Prostate gland (tissue), 2 donors: ENCODE data around the gene SCN4A.

Experiments used
- CTCF ChIP-seq, 4 experiments: fragments of 200-600 bp in 2 of 4; fragments of 450-650 bp in 2 of 4; sonication (generic) in 2 of 4; IDR thresholded peaks; 1 replicate in 3 of 4; 2 replicates in 1 of 4; pipeline ENCODE4 v1.5.1; 2016 to 2019; ENCODE audit warnings: antibody characterized with exemption in 4 of 4, mild to moderate bottlenecking in 2 of 4, moderate library complexity in 2 of 4
- POLR2AphosphoS5 ChIP-seq: sonication (generic); formaldehyde crosslinking; IDR thresholded peaks from one replicate; pipeline ENCODE4 v1.6.1; 2017; ENCODE audit warnings: antibody characterized with exemption

GRCh38 chr17:63914471-63914870, 58.2 kb downstream of the SCN4A start:
- TF ChIP-seq CTCF (IDR thresholded peaks at IDR 0.05) (no peak), POLR2AphosphoS5 (no peak)
